Calu3 (cell line): ENCODE results near the gene MYL7. TPM values are rescaled to one million over a fixed set of nuclear protein-coding genes. Genes with fewer than 3 reads are reported as not detected.

Experiments used
- BruUV-seq: library from RNA; stranded (reverse); fragments of 400-500 nt; replicated peaks from 2 replicates; lab custom pipeline; 2021; lab: Mats Ljungman, UMichigan
- CTCF ChIA-PET: fragments of 300-600 bp; sonication (Branson Sonifier 250); formaldehyde crosslinking; loops from one replicate; lab custom pipeline; 2022; ENCODE audit warnings: antibody characterized with exemption; lab: Charles Lee
- DNase-seq: peaks from one replicate; pipeline ENCODE4 v3.0.0; 2022
- H3K27ac Mint-ChIP-seq: one replicate; pipeline ENCODE4 v1.8.0; 2022; ENCODE audit warnings: mixed read lengths; ENCODE audit not compliant: unreplicated experiment
- H3K27me3 Mint-ChIP-seq: one replicate; pipeline ENCODE4 v1.8.0; 2022; ENCODE audit warnings: mixed read lengths; ENCODE audit not compliant: unreplicated experiment
- H3K36me3 Mint-ChIP-seq: one replicate; pipeline ENCODE4 v1.8.0; 2022; ENCODE audit warnings: mild to moderate bottlenecking, moderate library complexity, mixed read lengths; ENCODE audit not compliant: insufficient read depth, unreplicated experiment
- H3K4me1 Mint-ChIP-seq: one replicate; pipeline ENCODE4 v1.8.0; 2022; ENCODE audit warnings: mild to moderate bottlenecking, low read depth, mixed read lengths; ENCODE audit not compliant: unreplicated experiment
- H3K4me3 Mint-ChIP-seq: one replicate; pipeline ENCODE4 v1.8.0; 2022; ENCODE audit warnings: mild to moderate bottlenecking, low read depth, moderate library complexity, mixed read lengths; ENCODE audit not compliant: unreplicated experiment
- H3K9me3 Mint-ChIP-seq: one replicate; pipeline ENCODE4 v1.8.0; 2022; ENCODE audit warnings: low read depth, mixed read lengths; ENCODE audit not compliant: unreplicated experiment
- intact Hi-C: fragments of 100-400 bp; cut with micrococcal nuclease; formaldehyde crosslinking; loops from one replicate; pipeline ENCODE4 v1.10.0; 2022; ENCODE audit not compliant: unreplicated experiment
- total RNA-seq: library from RNA; stranded (reverse); gene quantifications from 2 replicates; pipeline ENCODE4 v1.2.3, GENCODE V29; 2022
- TF ChIP-seq, protein P1 (sequence below): fragments of 200-600 bp; IDR thresholded peaks from one replicate; pipeline ENCODE4 v1.8.0; 2022; ENCODE audit warnings: antibody characterized with exemption; ENCODE audit not compliant: unreplicated experiment

The MYL7 gene
- total RNA-seq, 1 experiment from 2014 or later = not detected

DNA sequence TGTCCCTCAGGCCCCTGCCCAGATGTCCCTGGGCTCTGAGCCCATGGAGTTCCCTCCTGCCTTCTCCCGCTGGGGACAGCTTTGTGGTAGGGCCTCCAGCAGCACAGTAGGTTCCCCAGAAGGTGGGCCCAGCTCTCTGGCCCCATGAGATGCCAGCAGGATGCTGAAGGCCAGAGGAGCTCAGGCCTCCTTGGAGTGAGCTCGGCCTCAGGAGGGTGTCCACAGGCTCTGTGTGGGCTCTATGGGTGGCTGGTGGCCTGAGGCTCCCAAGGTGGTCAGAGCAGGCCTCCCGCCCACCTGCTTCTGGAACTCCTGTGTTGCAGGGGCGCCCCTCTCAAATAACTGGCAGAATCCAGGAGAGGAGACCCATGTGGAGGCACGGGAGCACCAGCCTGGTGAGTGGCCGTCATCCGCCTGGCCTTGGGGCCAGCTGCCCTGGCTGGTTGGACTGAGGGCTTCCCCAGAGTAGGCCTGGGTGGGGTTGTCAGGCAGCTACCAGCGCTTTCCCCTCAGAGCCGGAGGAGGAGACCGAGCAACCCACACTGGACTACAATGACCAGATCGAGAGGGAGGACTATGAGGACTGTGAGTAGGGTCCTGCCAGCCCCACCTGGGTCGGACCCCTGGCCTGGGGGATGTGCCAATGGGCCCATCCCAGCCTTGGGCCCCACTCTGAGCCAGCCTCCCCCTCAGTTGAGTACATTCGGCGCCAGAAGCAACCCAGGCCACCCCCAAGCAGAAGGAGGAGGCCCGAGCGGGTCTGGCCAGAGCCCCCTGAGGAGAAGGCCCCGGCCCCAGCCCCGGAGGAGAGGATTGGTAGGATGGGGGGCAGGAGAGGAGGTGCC, 33.8 kb downstream of the MYL7 start:
- Mint-ChIP-seq H3K27ac (no peak overlapping the region), H3K36me3 (peaks cover 9% of the 10 kb centered on the region), H3K27me3 (peaks cover 87% of the 10 kb centered on the region), H3K4me1 (peaks cover 6% of the 10 kb centered on the region), H3K4me3 (no peak overlapping the region), H3K9me3 (no peaks in the 10 kb centered on the region)
- DNase-seq = no peak
- no TSS peak for BruUV-seq
- intact Hi-C loops = no loop called here
- TF ChIP-seq, protein P1, sequence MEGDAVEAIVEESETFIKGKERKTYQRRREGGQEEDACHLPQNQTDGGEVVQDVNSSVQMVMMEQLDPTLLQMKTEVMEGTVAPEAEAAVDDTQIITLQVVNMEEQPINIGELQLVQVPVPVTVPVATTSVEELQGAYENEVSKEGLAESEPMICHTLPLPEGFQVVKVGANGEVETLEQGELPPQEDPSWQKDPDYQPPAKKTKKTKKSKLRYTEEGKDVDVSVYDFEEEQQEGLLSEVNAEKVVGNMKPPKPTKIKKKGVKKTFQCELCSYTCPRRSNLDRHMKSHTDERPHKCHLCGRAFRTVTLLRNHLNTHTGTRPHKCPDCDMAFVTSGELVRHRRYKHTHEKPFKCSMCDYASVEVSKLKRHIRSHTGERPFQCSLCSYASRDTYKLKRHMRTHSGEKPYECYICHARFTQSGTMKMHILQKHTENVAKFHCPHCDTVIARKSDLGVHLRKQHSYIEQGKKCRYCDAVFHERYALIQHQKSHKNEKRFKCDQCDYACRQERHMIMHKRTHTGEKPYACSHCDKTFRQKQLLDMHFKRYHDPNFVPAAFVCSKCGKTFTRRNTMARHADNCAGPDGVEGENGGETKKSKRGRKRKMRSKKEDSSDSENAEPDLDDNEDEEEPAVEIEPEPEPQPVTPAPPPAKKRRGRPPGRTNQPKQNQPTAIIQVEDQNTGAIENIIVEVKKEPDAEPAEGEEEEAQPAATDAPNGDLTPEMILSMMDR = no peak
- CTCF ChIA-PET = interaction anchor here (0.6 to 1.1 kb wide), 4 partner anchors 10 to 66 kb away, joined by 3 to 4 read pairs (median 4); no protein-coding TSS in a partner anchor

DNA sequence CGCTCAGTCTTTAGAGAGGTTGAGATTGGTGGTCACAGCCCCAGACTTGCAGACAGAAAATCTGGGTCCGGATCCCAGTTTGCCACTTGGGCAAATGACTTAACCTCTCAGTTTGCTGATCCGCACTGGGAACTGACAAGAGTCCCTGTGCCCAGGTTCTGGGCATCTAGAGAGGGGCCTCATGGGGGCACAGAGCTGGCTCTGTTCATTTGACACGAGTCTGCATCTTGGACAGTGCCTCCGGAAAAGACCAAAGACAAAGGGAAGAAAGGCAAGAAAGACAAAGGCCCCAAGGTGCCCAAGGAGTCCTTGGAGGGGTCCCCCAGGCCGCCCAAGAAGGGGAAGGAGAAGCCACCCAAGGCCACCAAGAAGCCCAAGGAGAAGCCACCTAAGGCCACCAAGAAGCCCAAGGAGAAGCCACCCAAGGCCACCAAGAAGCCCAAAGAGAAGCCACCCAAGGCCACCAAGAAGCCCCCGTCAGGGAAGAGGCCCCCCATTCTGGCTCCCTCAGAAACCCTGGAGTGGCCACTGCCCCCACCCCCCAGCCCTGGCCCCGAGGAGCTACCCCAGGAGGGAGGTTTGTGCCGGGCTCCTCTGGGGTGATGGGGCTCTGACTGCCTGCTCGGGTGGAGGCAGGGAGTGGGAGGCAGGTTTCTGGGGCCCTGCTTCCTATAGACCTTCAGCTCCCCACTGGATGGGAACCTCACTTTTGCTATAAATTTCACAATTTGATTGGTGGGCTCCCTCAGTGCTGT, 34.6 kb downstream of the MYL7 start:
- intact Hi-C loops = no loop called here
- DNase-seq = no peak
- Mint-ChIP-seq H3K4me1 (peaks cover 6% of the 10 kb centered on the region), H3K27ac (no peak overlapping the region), H3K9me3 (no peaks in the 10 kb centered on the region), H3K4me3 (no peak overlapping the region), H3K27me3 (peaks cover 87% of the 10 kb centered on the region), H3K36me3 (peaks cover under 1% of the 10 kb centered on the region)
- BruUV-seq = no TSS peak
- CTCF ChIA-PET = interaction anchor here (0.6 to 1.1 kb wide), 4 partner anchors 9 to 67 kb away, joined by 3 to 4 read pairs (median 4); no protein-coding TSS in a partner anchor
- TF ChIP-seq, protein P1 = no peak

DNA sequence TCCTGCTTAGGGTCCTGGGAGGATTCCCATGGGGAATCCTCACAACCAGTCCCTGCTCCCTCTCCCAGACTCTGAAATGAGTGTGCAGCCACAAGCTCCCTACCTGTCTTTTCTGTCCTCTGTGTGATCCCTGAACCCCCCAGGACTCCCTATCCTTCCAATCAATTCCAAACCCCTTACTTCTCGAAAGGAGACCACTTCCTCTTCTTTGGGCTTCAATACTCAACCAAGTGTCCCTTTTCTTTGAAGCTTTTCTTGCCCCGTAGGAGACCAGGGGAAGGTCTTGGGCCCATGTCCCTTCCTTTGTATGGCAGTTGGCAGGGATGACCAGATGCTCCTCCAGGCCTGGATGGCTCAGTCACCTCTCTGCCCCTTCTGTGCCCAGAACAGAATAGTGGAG, 35.3 kb downstream of the MYL7 start:
- Mint-ChIP-seq H3K4me3 (no peak overlapping the region), H3K4me1 (peaks cover 6% of the 10 kb centered on the region), H3K9me3 (no peaks in the 10 kb centered on the region), H3K36me3 (no peaks in the 10 kb centered on the region), H3K27ac (no peak overlapping the region), H3K27me3 (peaks cover 80% of the 10 kb centered on the region)
- TF ChIP-seq, protein P1 = no peak
- no peak for DNase-seq
- intact Hi-C loops = no loop called here
- CTCF ChIA-PET = interaction anchor here (0.7 kb wide), 1 partner anchor 17 kb away, joined by 4 read pairs; no protein-coding TSS in a partner anchor
- BruUV-seq = no TSS peak

DNA sequence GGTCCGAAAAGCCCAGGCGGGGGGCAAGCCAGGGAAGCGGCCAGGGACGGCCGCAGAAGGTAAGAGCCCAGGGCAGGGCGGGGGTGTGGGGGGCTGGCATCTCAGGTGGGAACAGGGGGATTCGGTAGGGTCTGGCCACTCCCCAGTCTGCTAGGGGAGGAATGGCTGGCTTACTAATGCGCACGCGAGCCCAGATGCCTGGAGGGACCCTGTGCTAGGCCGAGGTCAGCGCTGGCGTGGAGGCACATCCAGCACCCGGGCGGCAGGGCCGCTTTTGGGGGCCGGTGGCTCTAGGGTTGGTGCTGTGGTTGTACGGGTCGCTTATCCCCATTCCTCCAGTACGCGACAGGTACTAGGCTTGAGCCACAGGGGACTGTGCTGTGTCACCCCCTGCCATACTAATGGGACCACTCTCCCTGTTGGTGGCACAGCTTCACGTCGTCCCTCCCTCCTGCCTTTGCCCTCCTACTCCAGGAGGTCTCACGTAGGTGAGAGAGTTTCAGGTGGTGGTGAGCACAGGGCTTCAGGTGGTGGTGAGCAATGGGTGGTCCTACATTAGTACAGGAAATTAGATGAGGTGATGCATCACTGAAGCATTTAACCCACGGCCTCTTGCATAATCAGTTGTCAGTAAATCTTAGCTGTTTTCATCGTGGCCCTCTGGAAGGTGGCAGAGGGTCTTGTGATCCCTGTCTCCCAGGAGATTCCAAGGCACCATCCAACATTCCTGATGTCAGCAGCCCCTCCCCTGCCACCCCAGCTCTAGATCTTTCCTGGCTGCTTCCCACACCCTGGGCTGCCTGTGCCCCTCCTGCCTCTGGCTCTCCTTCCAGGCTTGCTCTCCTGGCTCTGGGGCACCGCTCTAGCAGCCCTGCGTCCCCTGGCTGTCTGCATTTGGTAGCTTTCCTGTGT, 36.0 kb downstream of the MYL7 start:
- H3K36me3 Mint-ChIP-seq = no peaks in the 10 kb centered on the region
- CTCF ChIA-PET = interaction anchor here (0.7 kb wide), 2 partner anchors 17 to 53 kb away, joined by 4 read pairs; no protein-coding TSS in a partner anchor
- H3K4me3 Mint-ChIP-seq = no peak overlapping the region

More for the DNA sequence above, 36.0 kb downstream of the MYL7 start:
- BruUV-seq = no TSS peak
- Mint-ChIP-seq H3K9me3 (no peaks in the 10 kb centered on the region), H3K4me1 (peaks cover 6% of the 10 kb centered on the region), H3K27ac (no peak overlapping the region), H3K27me3 (peaks cover 73% of the 10 kb centered on the region)
- TF ChIP-seq, protein P1 = no peak
- DNase-seq = no peak
- intact Hi-C loops = no loop called here
